ENCODE data around the gene NLRP2B. TPM values are rescaled to one million over a fixed set of nuclear protein-coding genes. Genes with fewer than 3 reads are reported as not detected.
"Not testable (repeated sequence)": the region's sequence is repeated elsewhere in the genome, so short reads cannot be mapped to it uniquely, and the experiment has no call there.

NLRP2B gene
- total RNA-seq (not detected in 2 replicates), polyA plus RNA-seq (0.06 TPM in 1 of 2 replicates, not detected in the other)

DNA sequence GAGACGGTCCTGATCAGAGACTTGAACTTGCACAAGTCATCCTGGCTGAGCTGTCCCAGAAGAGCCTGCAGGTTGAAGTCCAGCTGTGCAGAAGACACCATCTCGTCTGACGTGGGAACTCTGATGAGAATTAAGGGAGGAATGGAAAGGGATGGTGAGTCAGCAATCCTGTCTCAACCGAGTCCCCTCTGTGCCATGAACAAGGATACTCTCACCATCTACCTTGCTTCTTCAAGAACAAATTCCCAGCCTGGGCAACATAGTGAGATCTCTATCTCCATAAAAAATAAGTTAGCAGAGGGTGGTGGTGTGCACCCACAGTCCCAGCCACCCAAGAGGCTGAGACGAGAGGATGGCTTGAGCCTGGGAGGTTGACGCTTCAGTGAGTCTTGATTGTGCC lies at the start of gene NLRP2B:
TSS of gene NLRP2B (minus strand) at position 101 of the 400 bp plus-strand sequence.
- 74% methylated on average over 6 of the region's 6 CpGs for WGBS (ENCODE audit: low lambda C conversion rate, missing lambda C conversion rate)
- H3K4me3 ChIP-seq = no peak within 1 kb of the TSS
- H3K4me2 ChIP-seq = no peak within 1 kb of the TSS
- no peak for DNase-seq (ENCODE audit: low spot score)
- H3K4me1 ChIP-seq (ENCODE audit: insufficient read depth) = no peaks in the 10 kb centered on the region
- H3K27ac ChIP-seq = no peak within 1 kb of the TSS
- H3K27me3 ChIP-seq = no peaks in the 10 kb centered on the region
- peaks cover 3% of the 10 kb centered on the region for H3K9me3 ChIP-seq (ENCODE audit: low read depth)
- no peaks in the 10 kb centered on the region for H4K20me1 ChIP-seq (ENCODE audit: insufficient read depth, poor library complexity, severe bottlenecking)
- H2AFZ ChIP-seq = no peak within 1 kb of the TSS
- H3K9me2 ChIP-seq (replicated peaks; ENCODE audit: insufficient read depth) = no peaks in the 10 kb centered on the region
- H3K36me3 ChIP-seq (replicated peaks; ENCODE audit: insufficient read depth, low read depth) = no peaks in the 10 kb centered on the region
- TF ChIP-seq EZH2 (IDR thresholded peaks at IDR 0.05; ENCODE audit: borderline replicate concordance) = no peak
- TF ChIP-seq EZH2phosphoT487 (IDR thresholded peaks at IDR 0.05; ENCODE audit: low read depth, severe bottlenecking, unreplicated experiment) = no peak
- TF ChIP-seq, protein P1, sequence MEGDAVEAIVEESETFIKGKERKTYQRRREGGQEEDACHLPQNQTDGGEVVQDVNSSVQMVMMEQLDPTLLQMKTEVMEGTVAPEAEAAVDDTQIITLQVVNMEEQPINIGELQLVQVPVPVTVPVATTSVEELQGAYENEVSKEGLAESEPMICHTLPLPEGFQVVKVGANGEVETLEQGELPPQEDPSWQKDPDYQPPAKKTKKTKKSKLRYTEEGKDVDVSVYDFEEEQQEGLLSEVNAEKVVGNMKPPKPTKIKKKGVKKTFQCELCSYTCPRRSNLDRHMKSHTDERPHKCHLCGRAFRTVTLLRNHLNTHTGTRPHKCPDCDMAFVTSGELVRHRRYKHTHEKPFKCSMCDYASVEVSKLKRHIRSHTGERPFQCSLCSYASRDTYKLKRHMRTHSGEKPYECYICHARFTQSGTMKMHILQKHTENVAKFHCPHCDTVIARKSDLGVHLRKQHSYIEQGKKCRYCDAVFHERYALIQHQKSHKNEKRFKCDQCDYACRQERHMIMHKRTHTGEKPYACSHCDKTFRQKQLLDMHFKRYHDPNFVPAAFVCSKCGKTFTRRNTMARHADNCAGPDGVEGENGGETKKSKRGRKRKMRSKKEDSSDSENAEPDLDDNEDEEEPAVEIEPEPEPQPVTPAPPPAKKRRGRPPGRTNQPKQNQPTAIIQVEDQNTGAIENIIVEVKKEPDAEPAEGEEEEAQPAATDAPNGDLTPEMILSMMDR (IDR thresholded peaks at IDR 0.05; ENCODE audit: poor library complexity) = no peak
- no peaks in the 10 kb centered on the region for H3K79me2 ChIP-seq

DNA sequence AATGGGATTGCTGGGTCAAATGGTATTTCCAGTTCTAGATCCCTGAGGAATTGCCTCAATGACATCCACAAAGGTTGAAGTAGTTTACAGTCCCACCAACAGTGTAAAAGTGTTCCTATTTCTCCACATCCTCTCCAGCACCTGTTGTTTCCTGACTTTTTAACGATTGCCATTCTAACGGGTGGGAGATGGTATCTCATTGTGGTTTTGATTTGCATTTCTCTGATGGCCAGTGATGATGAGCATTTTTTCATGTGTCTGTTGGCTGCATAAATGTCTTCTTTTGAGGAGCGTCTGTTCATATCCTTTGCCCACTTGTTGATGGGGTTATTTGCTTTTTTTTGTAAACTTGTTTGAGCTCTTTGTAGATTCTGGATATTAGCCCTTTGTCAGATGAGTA lies 45.9 kb upstream of the NLRP2B start:
- DNase-seq (ENCODE audit: low spot score); H3K9me2 ChIP-seq (replicated peaks; ENCODE audit: insufficient read depth); H4K20me1 ChIP-seq (ENCODE audit: insufficient read depth, poor library complexity, severe bottlenecking); H3K4me2 ChIP-seq; H3K9me3 ChIP-seq (ENCODE audit: low read depth); H3K27ac ChIP-seq; H3K79me2 ChIP-seq; H3K4me1 ChIP-seq (ENCODE audit: insufficient read depth); H3K36me3 ChIP-seq (replicated peaks; ENCODE audit: insufficient read depth, low read depth); H2AFZ ChIP-seq; H3K27me3 ChIP-seq; H3K4me3 ChIP-seq: not testable (repeated sequence)
- WGBS (ENCODE audit: low lambda C conversion rate, missing lambda C conversion rate) = 94% methylated on average over 3 of the region's 3 CpGs

DNA sequence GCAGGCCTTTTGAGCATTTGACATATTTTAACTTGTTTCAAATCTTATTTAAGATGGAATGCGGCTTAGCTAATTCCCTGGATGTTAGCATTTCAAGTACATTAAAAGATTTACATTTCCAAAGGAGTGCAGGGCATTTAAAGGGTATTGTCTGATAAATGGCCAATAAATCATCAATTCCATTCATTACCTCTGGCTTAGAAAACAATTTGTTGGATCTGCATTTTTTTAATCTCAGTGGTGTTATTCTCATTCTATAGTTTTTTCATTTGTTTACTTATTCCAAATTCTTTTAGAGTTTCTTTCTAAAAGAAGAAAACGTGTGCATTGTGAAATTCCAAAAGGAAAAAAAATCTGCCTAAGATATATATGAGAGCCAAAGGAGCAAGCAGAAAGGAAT lies 1.3 kb upstream of the NLRP2B start:
- WGBS (ENCODE audit: low lambda C conversion rate, missing lambda C conversion rate) = 46% methylated on average over 2 of the region's 2 CpGs
- TF ChIP-seq EZH2 (IDR thresholded peaks at IDR 0.05; ENCODE audit: borderline replicate concordance) (no peak), EZH2phosphoT487 (IDR thresholded peaks at IDR 0.05; ENCODE audit: low read depth, severe bottlenecking, unreplicated experiment) (no peak)
- TF ChIP-seq, protein P1 (IDR thresholded peaks at IDR 0.05; ENCODE audit: poor library complexity) = no peak
- no peaks in the 10 kb centered on the region for H3K79me2 ChIP-seq

DNA sequence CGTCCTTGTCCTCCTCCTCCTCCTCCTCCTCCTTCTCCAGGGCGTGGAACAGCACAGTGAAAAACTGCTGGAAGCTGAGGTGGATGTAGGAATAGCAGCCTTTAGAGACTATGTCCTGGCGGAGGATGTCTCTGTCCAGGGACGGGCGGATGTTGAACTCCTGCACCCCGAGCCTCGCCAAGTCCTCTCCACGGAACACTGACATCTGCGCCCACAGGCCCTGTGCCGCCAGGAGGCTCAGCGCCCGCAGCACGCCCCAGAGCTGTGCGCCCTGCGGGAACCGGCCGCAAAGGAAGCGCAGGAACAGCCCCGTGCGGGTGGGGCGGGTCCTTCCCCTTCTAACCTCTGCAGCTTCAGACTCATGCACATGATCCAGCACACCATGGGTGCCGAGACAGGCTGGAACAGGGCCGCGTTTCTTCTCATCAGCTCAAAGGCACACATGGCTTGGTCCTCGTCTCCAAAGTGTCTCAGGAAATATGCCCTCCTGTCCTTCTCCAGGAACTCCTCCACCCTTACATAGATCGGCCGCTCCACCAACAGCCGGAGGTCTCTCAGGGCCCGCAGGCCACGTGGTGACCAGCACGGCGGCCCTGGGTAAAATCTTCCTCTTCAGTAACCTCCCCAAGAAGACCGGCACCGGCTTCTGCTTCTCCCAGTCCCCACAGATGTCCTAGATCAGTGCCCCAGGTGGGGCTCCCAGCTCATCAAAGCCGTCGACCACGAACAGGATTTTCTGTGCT lies 1.2 kb downstream of the NLRP2B start:
- H3K79me2 ChIP-seq = no peaks in the 10 kb centered on the region
- H3K4me1 ChIP-seq (ENCODE audit: insufficient read depth) = no peaks in the 10 kb centered on the region
- no peak overlapping the region for H3K27ac ChIP-seq
- H3K9me2 ChIP-seq (replicated peaks; ENCODE audit: insufficient read depth) = no peaks in the 10 kb centered on the region
- H3K27me3 ChIP-seq = no peaks in the 10 kb centered on the region
- H2AFZ ChIP-seq = no peak overlapping the region
- H3K4me2 ChIP-seq = no peak overlapping the region
- TF ChIP-seq, protein P1 (IDR thresholded peaks at IDR 0.05; ENCODE audit: poor library complexity) = no peak
- TF ChIP-seq EZH2phosphoT487 (IDR thresholded peaks at IDR 0.05; ENCODE audit: low read depth, severe bottlenecking, unreplicated experiment) (no peak), EZH2 (IDR thresholded peaks at IDR 0.05; ENCODE audit: borderline replicate concordance) (no peak)
- H3K36me3 ChIP-seq (replicated peaks; ENCODE audit: insufficient read depth, low read depth) = no peaks in the 10 kb centered on the region
- H4K20me1 ChIP-seq (ENCODE audit: insufficient read depth, poor library complexity, severe bottlenecking) = no peaks in the 10 kb centered on the region
- DNase-seq (ENCODE audit: low spot score) = no peak
- 94% methylated on average over 37 of the region's 37 CpGs for WGBS (ENCODE audit: low lambda C conversion rate, missing lambda C conversion rate)
- H3K4me3 ChIP-seq = no peak overlapping the region
- peaks cover 2% of the 10 kb centered on the region for H3K9me3 ChIP-seq (ENCODE audit: low read depth)

More for the DNA sequence above, 1.3 kb upstream of the NLRP2B start:
- Histone ChIP-seq H3K9me2 (replicated peaks; ENCODE audit: insufficient read depth) (no peaks in the 10 kb centered on the region), H3K9me3 (ENCODE audit: low read depth) (peaks cover 3% of the 10 kb centered on the region), H3K4me1 (ENCODE audit: insufficient read depth) (no peaks in the 10 kb centered on the region), H4K20me1 (ENCODE audit: insufficient read depth, poor library complexity, severe bottlenecking) (no peaks in the 10 kb centered on the region), H3K27me3 (no peaks in the 10 kb centered on the region), H3K36me3 (replicated peaks; ENCODE audit: insufficient read depth, low read depth) (no peaks in the 10 kb centered on the region), H3K4me3 (no peak overlapping the region), H3K27ac (no peak overlapping the region), H2AFZ (no peak overlapping the region), H3K4me2 (no peak overlapping the region)
- DNase-seq (ENCODE audit: low spot score) = no peak

All from hepatocyte (in vitro differentiated cells).